OCI-LY7 (cell line): Measurements from ENCODE around the gene GRPR. TPM values are rescaled to one million over a fixed set of nuclear protein-coding genes. Genes with fewer than 3 reads are reported as not detected.
"Not testable (repeated sequence)": the region's sequence is repeated elsewhere in the genome, so short reads cannot be mapped to it uniquely, and the experiment has no call there.

Experiments used
- BruUV-seq: library from RNA; stranded (reverse); fragments of 400-500 nt; replicated peaks from 2 replicates; lab custom pipeline; 2021; lab: Mats Ljungman, UMichigan
- CTCF ChIA-PET: fragments of 300-600 bp; sonication (Branson Sonifier 250); formaldehyde crosslinking; loops from one replicate; lab custom pipeline; 2022; ENCODE audit warnings: antibody characterized with exemption; ENCODE audit not compliant: unreplicated experiment; lab: Charles Lee
- POLR2A ChIA-PET: fragments of 300-600 bp; sonication (Branson Sonifier 250); formaldehyde crosslinking; loops from one replicate; lab custom pipeline; 2022; ENCODE audit warnings: antibody characterized with exemption; lab: Charles Lee
- DNase-seq: peaks from one replicate; pipeline ENCODE4 v3.0.0-alpha.2; 2015; ENCODE audit warnings: low spot score
- H2AFZ ChIP-seq: fragments of 200-600 bp; sonication (generic), shearing (Covaris generic); 2 replicates; pipeline ENCODE4 v1.6.1; 2014; ENCODE audit warnings: mild to moderate bottlenecking, antibody characterized with exemption, low read length, moderate library complexity
- H3K27ac ChIP-seq: fragments of 200-600 bp; sonication (generic); 2 replicates; pipeline ENCODE4 v1.5.1; 2014; ENCODE audit warnings: mixed run types, low read depth, mild to moderate bottlenecking, moderate library complexity, low read length, inconsistent platforms; ENCODE audit not compliant: poor library complexity, severe bottlenecking
- H3K36me3 ChIP-seq: fragments of 200-600 bp; sonication (generic); 2 replicates; pipeline ENCODE4 v1.6.1; 2014; ENCODE audit warnings: mild to moderate bottlenecking, antibody characterized with exemption, low read length, moderate library complexity, mixed read lengths; ENCODE audit not compliant: insufficient read depth
- H3K4me1 ChIP-seq: fragments of 200-600 bp; sonication (generic); 2 replicates; pipeline ENCODE4 v1.5.1; 2014; ENCODE audit warnings: mild to moderate bottlenecking, low read length; ENCODE audit not compliant: insufficient read depth, poor library complexity, severe bottlenecking
- H3K4me2 ChIP-seq: fragments of 200-600 bp; sonication (generic); 2 replicates; pipeline ENCODE4 v1.6.1; 2014; ENCODE audit warnings: mild to moderate bottlenecking, low read length
- H3K4me3 ChIP-seq: fragments of 200-600 bp; sonication (generic); 2 replicates; pipeline ENCODE4 v1.5.1; 2014; ENCODE audit warnings: mild to moderate bottlenecking, low read depth, low read length; ENCODE audit not compliant: poor library complexity, severe bottlenecking
- H3K79me2 ChIP-seq: fragments of 200-600 bp; sonication (generic); 2 replicates; pipeline ENCODE4 v1.6.1; 2016; ENCODE audit warnings: low read depth, mild to moderate bottlenecking, low read length, moderate library complexity, mixed read lengths; ENCODE audit not compliant: insufficient read depth
- H3K9me2 ChIP-seq: fragments of 200-600 bp; sonication (generic); 2 replicates; pipeline ENCODE4 v1.6.1; 2016; ENCODE audit warnings: mild to moderate bottlenecking, low read length, mixed read lengths; ENCODE audit not compliant: insufficient read depth
- H3K9me3 ChIP-seq: fragments of 200-600 bp; sonication (generic); 2 replicates; pipeline ENCODE4 v1.6.1; 2014; ENCODE audit warnings: mild to moderate bottlenecking, mixed run types, low read length, mixed read lengths
- H4K20me1 ChIP-seq: fragments of 200-600 bp; sonication (generic); 2 replicates; pipeline ENCODE4 v1.6.1; 2014; ENCODE audit warnings: mild to moderate bottlenecking, antibody characterized with exemption, low read length, moderate library complexity, mixed read lengths; ENCODE audit not compliant: insufficient read depth
- CTCF ChIP-seq: fragments of 200-600 bp; sonication (generic); conservative IDR thresholded peaks from 2 replicates; pipeline ENCODE4 v1.5.1; 2014; ENCODE audit warnings: mild to moderate bottlenecking, antibody characterized with exemption, low read length, moderate library complexity, mixed read lengths
- EZH2phosphoT487 ChIP-seq: fragments of 200-600 bp; sonication (generic); IDR thresholded peaks from 2 replicates; pipeline ENCODE4 v1.6.1; 2018; ENCODE audit warnings: low read depth, borderline replicate concordance, mild to moderate bottlenecking, mixed run types, antibody characterized with exemption, low read length, moderate library complexity, mixed read lengths
- intact Hi-C: fragments of 100-400 bp; cut with micrococcal nuclease; formaldehyde crosslinking; loops from one replicate; pipeline ENCODE4 v1.10.0; 2022; ENCODE audit not compliant: unreplicated experiment
- total RNA-seq, 2 experiments: library from RNA; depleted of rRNA in 1 of 2; stranded (reverse); fragments of >200 nt in 1 of 2; shearing (Covaris generic) in 1 of 2; gene quantifications; 2 replicates each; pipeline ENCODE4 v1.2.3, GENCODE V29; 2014 to 2022

GRPR gene
- total RNA-seq, 2 experiments from 2014 or later: 0.47 TPM; not detected in 1

DNA sequence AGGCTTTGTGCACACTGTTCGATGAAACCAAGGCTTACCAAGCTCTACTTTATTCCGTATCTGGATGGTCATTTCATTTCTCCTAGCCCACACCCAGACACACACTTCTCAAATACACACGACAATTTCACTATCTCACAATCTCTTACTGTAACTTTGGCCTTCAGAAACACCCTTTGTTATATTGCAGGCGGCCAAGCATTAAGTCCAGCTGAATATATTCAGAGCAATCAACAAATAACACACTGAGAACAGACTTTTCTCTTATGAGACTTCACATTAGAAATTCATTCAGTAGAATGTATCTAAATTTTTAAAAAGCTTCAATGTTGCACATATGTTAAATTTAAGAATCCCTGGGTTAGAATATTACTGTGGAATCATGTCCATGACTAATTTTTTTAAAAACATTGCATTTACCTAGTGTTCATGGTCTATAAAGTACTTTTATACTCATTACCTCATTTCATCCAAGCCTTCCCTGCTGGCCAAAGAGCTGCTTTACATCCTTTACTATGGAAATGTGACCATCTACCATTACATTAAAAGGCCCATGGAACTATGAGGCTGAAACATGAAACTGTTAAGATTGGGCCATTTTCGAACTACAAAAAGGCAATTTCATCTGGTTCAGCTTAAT is 33.4 kb downstream of the GRPR start:
- ChIA-PET POLR2A (interaction anchor here (0.5 to 0.6 kb wide), 3 partner anchors 8 to 330 kb away, joined by 3 to 4 read pairs (median 3); no protein-coding TSS in a partner anchor), CTCF (no interaction called here)
- BruUV-seq: no TSS peak
- no peaks in the 10 kb centered on the region for H4K20me1 ChIP-seq
- TF ChIP-seq CTCF (no peak), EZH2phosphoT487 (no peak)
- no peaks in the 10 kb centered on the region for H3K9me2 ChIP-seq
- no peaks in the 10 kb centered on the region for H3K79me2 ChIP-seq
- intact Hi-C loops: no loop called here
- no peak overlapping the region for H3K4me3 ChIP-seq
- H3K4me2 ChIP-seq: no peak overlapping the region
- no peak overlapping the region for H3K27ac ChIP-seq
- H2AFZ ChIP-seq: no peak overlapping the region
- H3K36me3 ChIP-seq: no peaks in the 10 kb centered on the region
- H3K9me3 ChIP-seq: no peaks in the 10 kb centered on the region
- DNase-seq: no peak
- H3K4me1 ChIP-seq: no peaks in the 10 kb centered on the region

DNA sequence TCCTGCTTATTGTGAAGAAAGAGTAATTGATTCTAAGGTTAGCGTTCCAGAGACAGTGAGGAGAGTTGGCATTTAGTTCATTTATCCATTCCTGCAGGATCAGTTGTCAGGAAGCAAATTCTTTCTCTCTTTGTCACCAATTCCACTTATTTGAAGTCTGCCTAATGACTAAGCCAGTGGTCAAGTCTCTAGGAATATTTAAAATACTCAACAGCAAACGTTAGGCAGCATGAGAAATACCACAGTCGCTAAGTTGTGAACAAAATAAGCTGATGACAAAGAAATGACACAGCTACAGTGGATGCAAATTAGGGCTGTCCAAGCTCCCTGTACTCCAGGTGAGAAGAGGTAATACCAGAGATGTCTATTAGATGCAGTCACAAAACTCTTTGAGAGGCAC is 37.4 kb downstream of the GRPR start:
- BruUV-seq: no TSS peak
- intact Hi-C loops: no loop called here
- H3K36me3 ChIP-seq: no peaks in the 10 kb centered on the region
- no peaks in the 10 kb centered on the region for H3K9me3 ChIP-seq
- TF ChIP-seq CTCF: no peak
- no peak for TF ChIP-seq EZH2phosphoT487
- H3K9me2 ChIP-seq: no peaks in the 10 kb centered on the region
- POLR2A ChIA-PET: interaction anchor here (0.5 kb wide), 1 partner anchor 667 kb away, joined by 3 read pairs; the partner anchor contains the start of gene PIR
- H3K4me1 ChIP-seq: no peaks in the 10 kb centered on the region
- H3K27ac ChIP-seq: no peak overlapping the region
- H3K4me3 ChIP-seq: no peak overlapping the region
- no peaks in the 10 kb centered on the region for H3K79me2 ChIP-seq
- no peak overlapping the region for H2AFZ ChIP-seq
- no peak for DNase-seq
- H4K20me1 ChIP-seq: no peaks in the 10 kb centered on the region
- H3K4me2 ChIP-seq: no peak overlapping the region
- CTCF ChIA-PET: no interaction called here

DNA sequence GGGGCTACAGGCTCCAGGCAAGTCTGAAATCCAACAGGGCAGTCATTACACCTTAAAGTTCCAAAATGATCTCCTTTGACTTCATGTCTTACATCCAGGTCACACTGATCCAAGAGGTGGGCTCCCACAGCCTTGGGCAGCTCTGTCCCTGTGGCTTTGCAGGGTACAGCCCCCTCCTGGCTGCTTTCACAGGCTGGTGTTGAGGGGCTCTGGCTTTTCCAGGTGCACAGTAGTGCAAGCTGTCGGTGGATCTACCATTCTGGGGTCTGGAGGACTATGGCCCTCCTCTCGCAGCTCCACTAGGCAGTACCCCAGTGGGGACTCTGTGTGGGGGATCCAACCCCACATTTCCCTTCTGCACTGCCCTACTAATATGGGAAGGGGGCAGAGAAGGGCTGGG is 37.8 kb downstream of the GRPR start:
- H3K36me3 ChIP-seq, H3K4me1 ChIP-seq, POLR2A ChIA-PET, intact Hi-C loops, H3K4me2 ChIP-seq, H4K20me1 ChIP-seq, H3K9me3 ChIP-seq, H3K27ac ChIP-seq, CTCF ChIA-PET, H3K79me2 ChIP-seq, BruUV-seq, H3K9me2 ChIP-seq, H3K4me3 ChIP-seq, DNase-seq, H2AFZ ChIP-seq: not testable (repeated sequence)
